GM18870 (cell line): ENCODE results near the gene ERGIC3.

ENCODE experiments used
- ATAC-seq: cut with Tn5 transposase; IDR thresholded peaks from one replicate; pipeline ENCODE4 v1.9.1; 2021; ENCODE audit warnings: moderate library complexity; ENCODE audit not compliant: unreplicated experiment

Gene ERGIC3

DNA sequence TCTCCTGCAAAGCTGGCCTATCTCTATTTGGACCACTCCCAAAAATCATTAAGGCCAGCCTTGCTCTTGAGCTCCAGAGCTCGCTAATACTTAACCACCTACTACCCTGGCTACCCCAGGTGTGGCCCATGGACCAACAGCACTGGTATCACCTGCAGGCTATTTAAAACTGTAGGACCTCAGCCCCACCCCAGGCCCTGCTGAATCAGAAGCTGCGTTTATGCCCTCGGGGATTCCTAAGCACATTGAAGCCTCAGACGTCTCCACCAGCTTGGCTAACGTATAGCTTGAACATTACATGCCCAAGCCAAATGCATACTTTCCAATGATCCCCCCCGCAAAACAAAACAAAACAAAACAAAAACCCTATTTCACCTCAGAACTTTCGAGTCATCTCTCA lies 54.0 kb downstream of the ERGIC3 start:
- ATAC-seq, result no peak

DNA sequence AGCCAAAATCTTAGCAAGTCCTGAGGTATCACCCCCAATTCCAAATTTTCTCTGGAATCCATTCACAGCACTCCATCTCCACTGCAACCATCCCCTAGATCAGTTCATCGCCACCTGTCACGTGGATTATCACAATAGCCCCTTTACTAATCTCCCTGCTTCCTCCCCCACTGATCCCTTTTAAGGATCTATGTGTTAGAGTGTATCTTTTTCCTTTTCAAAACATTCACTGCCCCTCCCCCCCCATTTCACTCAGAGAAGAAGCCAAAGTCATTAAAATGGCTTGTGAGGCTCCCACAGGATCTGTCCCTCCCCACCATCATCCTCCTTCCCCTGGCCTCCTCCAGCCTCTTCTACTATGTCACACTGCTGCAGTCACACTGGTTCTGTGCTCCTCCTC lies 55.3 kb downstream of the ERGIC3 start:
- ATAC-seq, result no peak

DNA sequence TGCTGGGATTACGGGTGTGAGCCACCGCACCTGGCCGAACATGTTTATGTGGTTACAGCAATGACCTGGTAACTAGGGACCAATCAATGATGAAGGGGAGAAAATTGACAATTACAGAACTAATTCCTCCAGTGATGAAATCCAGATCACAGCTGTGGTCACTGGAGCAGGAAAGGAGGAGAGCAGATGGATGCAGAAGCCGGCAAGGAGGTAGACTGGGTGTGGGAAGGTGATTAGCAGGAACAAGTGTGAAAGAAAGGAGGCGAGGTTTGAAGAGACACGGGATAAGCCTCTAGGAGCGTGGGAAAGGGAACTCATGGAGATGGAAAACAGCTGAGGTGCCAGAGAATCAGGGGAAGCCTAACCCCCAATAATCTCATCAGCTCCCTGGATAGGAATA lies 56.6 kb downstream of the ERGIC3 start:
- ATAC-seq, result no peak

DNA sequence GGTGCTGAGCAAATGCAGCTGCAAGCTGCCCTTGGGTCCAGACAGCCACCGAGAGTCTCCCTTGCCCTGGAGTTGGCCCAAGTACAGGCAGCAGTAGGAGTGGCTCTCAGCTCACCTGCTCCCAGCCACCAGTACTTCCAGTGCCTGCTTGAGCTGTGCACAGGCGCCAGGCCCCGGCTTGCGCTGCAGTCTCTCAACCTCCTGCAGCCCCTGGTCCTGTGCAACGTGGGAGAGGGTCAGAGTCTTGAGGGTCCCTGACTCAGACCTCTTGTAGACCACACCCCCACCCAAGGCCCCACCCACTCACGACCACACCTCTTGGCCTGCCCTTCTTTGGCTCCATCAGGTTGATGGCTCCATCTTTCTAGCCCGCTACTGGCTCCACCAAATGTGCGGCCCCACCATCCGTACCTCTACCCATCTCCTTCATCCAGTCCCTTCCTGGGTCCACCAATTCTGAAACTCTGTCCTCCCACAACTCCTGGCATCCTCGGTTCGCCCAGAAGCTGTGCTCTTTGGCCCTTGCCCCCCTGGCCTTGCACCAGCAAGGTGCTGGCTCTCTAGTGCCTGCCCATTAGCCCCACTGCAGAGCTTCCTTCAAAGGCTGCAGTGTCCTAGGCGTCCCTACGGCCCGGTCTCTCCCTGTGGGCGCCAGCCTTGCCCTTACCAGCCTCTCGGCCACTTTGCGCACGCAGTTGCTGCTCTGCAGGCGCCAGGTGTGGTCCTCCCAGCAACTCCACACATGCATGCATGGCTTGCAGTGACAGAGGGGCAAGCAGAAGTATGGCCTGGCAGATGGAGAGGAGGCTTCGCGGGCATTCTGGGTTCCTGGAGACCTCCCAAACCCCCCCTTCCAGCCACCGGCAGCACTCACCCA lies 57.3 kb downstream of the ERGIC3 start:
- no peak for ATAC-seq

DNA sequence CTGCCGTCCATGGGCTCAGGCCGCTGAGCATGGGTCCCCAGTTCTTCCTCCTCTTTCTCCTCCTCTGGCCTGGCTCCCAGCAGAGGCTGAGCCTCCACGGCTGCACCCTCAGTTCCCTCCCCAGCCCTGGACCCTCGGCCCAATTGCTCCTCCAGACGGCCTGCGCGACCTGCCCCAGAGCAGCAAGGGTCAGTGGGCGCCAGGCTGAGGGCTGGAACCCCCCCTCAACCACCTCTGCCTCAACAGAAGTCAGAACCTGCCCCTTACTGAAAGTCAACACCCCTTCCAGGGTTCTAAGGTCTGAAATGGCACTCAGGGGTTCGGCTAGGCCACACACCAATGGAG lies 57.9 kb downstream of the ERGIC3 start:
- ATAC-seq, result no peak

DNA sequence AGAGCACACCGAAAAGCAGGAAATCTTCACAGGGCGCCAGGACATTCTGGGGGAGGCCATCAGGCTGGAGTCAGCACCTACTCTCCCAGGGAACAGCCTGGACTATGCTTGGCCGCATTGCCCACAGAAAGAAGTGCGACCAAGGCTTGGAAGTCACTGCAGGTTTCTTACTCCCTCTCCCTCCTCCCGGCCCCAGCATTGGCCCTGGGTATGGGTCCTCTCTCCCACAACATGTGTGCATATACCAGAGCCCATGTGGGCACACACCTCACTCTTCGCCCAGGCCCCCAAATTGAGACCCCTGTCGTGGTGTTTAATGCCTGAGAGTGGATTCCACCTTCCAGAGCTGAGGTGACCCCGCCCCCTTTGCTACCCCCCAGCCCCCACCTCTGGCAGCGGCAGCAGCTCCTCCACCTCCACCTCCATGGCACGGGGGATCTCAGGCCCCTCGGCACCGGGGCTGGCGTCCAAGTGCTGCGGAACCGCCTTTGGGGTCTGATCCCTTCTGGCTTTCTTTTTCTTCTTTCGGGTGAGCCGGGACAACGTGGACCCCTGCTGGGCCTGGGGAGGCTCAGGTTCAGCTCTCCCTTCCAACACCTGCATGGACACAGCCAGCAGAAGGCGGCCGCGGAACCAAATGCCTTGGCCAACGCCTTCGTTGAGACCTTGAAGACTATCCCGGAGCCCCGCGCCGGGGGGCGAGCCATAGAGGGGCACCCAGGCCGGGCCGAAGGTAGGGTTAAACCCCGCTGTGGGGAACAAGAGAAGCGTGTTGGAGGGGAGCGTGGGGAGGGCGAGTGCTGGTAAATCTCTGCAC lies 58.5 kb downstream of the ERGIC3 start:
- ATAC-seq, result no peak

DNA sequence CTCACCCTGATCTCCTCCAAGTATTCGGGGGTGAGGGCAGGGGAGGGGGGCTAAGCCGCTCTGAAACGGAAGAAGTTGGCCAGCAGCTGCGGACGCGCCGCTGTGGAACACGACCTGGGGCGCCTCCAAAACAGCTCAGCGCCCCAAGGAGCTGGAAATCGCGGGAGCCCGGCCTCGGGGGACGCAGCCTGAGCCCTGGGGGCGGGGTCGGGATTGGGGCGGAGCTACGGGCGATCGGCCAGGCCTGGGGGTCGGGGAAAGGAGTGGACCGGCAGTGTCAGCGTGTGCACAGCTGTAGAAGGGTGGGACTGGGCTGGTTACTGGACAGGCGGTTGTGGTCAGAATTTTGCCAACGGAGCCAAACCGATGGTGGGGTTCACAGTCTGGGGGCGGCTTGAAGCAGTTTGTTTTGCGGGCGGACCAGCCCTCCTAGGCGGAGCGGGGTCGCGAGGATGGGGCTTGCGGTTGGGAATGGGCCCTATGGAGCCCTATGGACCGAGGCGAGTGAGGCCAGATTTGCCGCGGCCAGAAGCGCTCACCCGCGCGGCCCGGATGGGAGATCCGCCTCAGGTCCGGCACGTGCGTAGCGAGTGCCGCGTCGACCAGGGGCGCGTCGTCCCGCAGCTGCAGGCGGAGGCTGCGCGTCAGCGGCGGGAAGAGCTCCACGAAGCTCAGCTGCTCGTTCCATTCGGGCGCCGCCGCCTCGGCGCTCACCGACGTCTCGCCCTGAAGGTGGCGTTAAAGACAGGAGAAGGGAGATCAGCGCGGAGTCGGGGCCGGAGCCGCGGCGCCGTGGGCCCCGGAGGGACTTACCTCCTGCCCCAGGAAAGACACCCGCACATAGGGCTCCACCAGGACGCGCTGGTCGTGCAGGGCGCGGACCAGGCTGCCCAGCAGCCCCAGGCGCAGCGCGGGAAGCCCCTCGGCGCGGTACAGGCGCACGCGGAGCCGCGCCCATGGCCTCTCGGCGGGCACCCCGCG lies 59.4 kb downstream of the ERGIC3 start:
- ATAC-seq, result no peak

DNA sequence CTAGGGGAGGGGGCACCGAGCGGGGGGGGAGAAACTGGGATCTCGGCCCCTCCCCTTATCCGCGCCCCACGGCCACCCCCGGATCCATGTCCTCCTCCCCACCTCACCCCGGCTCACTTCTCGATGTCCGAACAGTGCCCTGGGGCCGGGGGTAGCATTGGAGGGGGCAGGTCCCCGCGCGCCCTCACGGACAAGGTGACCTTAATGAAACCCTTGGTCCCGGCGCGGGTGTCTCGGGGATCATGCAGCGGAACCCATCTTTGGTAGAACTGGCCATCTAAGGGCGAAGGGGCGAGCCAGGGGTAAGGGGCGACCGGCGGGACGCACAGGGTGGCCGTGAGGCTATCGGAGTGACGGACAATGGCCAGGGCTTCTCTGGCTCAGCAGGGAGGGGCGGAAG lies 60.1 kb downstream of the ERGIC3 start:
- no peak for ATAC-seq

DNA sequence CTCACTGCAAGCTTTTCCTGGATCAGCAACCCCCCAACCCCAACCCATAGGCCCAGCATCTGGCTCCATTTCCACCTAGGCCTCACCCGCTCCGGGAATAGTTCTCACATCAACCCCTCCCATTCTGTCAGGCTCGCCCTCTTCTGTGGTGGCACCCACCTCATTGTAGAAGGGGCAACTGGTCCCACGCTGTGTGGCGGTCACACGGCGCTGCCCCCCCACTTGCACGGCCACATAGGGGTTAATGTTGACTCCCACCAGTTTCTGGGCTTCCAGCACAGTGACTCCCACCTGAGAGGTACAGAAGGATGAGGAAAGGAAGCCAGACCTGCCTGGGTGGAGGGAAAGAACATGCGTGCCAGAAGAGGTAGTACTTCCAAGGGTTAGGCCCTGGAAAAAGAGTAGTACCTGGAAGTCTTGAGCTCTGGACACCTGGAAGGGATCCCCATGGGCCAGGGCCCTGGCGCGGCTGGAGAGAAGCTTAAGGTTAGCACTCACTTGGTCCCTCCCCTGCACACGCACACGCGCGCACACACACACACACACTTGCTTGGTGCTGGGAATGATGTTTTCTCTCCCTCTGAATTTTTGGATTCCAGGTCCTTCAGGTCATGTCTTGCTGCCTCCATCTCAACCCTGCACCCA lies 61.1 kb downstream of the ERGIC3 start:
- ATAC-seq, result no peak

DNA sequence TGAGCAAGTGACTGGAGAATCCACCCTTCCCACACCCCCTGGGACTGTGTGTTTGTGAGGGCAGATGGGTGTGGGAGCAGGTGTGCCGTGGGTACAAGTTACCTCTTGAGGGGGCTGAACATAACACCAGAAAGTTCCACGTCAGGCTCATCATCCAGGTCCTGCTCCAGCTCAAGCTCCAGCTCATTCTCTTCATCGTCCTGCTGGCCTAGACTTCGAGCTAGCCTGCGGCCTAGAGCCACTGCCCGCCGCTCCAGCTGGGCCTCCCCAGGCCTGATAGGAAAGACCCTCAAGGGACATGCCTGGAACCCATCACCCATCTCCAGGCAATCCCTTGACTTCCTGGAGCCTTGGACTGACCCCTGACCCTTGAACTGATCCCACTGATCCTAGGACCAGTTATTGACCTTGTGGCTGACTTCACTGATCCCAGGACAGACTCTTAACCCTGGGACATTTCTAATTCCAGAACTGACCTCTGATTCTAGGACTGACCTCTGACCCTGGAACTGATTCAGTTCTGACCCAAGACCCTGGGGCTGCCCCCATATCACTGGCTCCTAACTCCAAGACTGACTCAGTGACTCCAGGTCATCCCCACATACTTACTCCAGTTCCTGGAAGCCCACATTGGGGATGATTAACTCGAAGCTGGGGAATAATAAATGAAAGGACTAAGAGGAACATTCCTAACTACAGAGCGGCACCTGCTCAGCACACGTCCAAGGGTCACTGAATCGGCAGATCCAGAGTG lies 62.0 kb downstream of the ERGIC3 start:
- ATAC-seq, result no peak

DNA sequence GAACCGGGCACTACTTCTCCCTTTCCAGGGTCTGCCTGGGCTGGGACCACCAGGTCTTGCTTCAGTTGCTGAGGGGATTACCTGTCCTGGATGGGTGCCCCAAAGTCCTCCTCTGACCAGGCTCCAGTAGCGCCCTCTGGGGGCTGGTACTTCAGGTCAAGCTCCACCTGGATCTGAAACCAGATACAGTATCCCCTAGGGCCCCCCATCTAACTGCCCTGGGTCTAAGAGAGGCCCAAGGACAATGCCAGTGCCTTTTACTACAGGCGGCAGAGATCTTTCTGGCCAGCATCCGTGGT lies 62.5 kb downstream of the ERGIC3 start:
- no peak for ATAC-seq

DNA sequence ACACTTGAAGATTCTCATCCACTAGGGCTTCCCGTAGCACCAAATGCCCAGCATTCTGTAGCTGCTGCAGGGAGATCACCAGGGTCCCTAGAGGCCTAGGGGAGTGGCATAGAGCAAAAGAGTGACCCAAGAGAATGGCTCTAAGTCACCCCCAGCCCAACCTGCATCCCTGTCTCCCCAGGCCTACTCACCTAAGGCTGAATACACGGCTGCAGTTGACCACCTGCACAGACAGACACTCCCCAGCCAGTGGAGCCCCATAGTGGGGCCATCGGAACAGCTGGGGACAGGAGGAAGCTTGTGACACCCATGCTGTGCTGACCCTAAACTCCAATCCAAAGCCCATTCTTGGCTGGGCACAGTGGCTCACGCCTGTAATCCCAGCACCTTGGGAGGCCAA lies 64.2 kb downstream of the ERGIC3 start:
- no peak for ATAC-seq
